H1 (cell line): ENCODE results near the gene PRR20C. TPM values are rescaled to one million over a fixed set of nuclear protein-coding genes. Genes with fewer than 3 reads are reported as not detected.

Experiments used
- CTCF ChIA-PET: fragments of 300-600 bp; sonication (Branson Sonifier 250); formaldehyde crosslinking; loops from one replicate; lab custom pipeline; 2021; ENCODE audit not compliant: partially characterized antibody; lab: Charles Lee
- POLR2A ChIA-PET: fragments of 300-600 bp; sonication (Branson Sonifier 250); formaldehyde crosslinking; loops from one replicate; lab custom pipeline; 2021; ENCODE audit warnings: inconsistent platforms; ENCODE audit not compliant: partially characterized antibody; lab: Charles Lee
- DNase-seq, 2 experiments: peaks; one replicate each; pipeline versions ENCODE4 v3.0.0 to v3.0.0-alpha.2; 2010 to 2022; ENCODE audit warnings: low spot score in 2 of 2, low read depth in 1 of 2, mixed read lengths in 1 of 2
- FAIRE-seq: peaks from 2 replicates; lab custom pipeline; 2011; peaks lifted over from hg19 to GRCh38; lab: Jason Lieb, UNC
- H2AFZ ChIP-seq: 2 replicates; pipeline ENCODE4 v1.8.1; 2012; ENCODE audit warnings: low read length, inconsistent platforms
- H2AK5ac ChIP-seq: 2 replicates; pipeline ENCODE4 v1.6.1; 2013; ENCODE audit warnings: low read depth, low read length
- H2BK120ac ChIP-seq: replicated peaks from 2 replicates; pipeline ENCODE3; 2013; ENCODE audit warnings: low read depth, low read length, inconsistent platforms
- H2BK12ac ChIP-seq: 2 replicates; pipeline ENCODE4 v1.6.1; 2013; ENCODE audit warnings: low read depth, low read length
- H2BK15ac ChIP-seq: 2 replicates; pipeline ENCODE4 v1.6.1; 2013; ENCODE audit warnings: low read length
- H2BK20ac ChIP-seq: 2 replicates; pipeline ENCODE4 v1.6.1; 2013; ENCODE audit warnings: low read length
- H2BK5ac ChIP-seq: 2 replicates; pipeline ENCODE4 v1.6.1; 2013; ENCODE audit warnings: low read depth, low read length
- H3K14ac ChIP-seq: 2 replicates; pipeline ENCODE4 v1.6.1; 2013; ENCODE audit warnings: inconsistent platforms; ENCODE audit not compliant: insufficient read length
- H3K18ac ChIP-seq: 2 replicates; pipeline ENCODE4 v1.6.1; 2013; ENCODE audit warnings: low read length; ENCODE audit errors: extremely low read depth
- H3K23ac ChIP-seq: 2 replicates; pipeline ENCODE4 v1.6.1; 2013; ENCODE audit warnings: inconsistent platforms; ENCODE audit not compliant: insufficient read length
- H3K23me2 ChIP-seq: 2 replicates; pipeline ENCODE4 v1.6.1; 2013; ENCODE audit warnings: low read depth, low read length
- H3K27ac ChIP-seq: 2 replicates; pipeline ENCODE4 v1.6.1; 2011; ENCODE audit warnings: low read depth, low read length, inconsistent platforms
- H3K27me3 ChIP-seq, 4 experiments: replicated peaks in 1 of 4; 1 replicate in 1 of 4; 2 replicates in 3 of 4; pipeline versions ENCODE4 v1.6.1 to v1.8.1; 2011 to 2013; ENCODE audit warnings: low read length in 3 of 4, mild to moderate bottlenecking in 3 of 4, inconsistent platforms in 2 of 4, mixed read lengths in 2 of 4, moderate library complexity in 1 of 4; ENCODE audit not compliant: control insufficient read depth in 3 of 4, insufficient read depth in 3 of 4; ENCODE audit errors: extremely low read depth in 1 of 4
- H3K36me3 ChIP-seq, 4 experiments: 2 replicates each; pipeline versions ENCODE4 v1.6.1 to v1.8.1; 2011 to 2013; ENCODE audit warnings: mild to moderate bottlenecking in 4 of 4, low read length in 3 of 4, moderate library complexity in 2 of 4, control low read depth in 1 of 4, inconsistent platforms in 1 of 4; ENCODE audit not compliant: insufficient read depth in 4 of 4, control insufficient read depth in 2 of 4
- H3K4ac ChIP-seq: replicated peaks from 2 replicates; pipeline ENCODE3; 2013; ENCODE audit warnings: low read length, low read depth, mixed read lengths, inconsistent platforms; ENCODE audit not compliant: insufficient read length
- H3K4me1 ChIP-seq, 4 experiments: replicated peaks in 1 of 4; 1 replicate in 1 of 4; 2 replicates in 3 of 4; pipeline versions ENCODE4 v1.6.1 to v1.8.1; 2011 to 2013; ENCODE audit warnings: low read length in 3 of 4, inconsistent platforms in 2 of 4, mixed read lengths in 1 of 4; ENCODE audit not compliant: insufficient read depth in 4 of 4, control insufficient read depth in 3 of 4
- H3K4me2 ChIP-seq, 2 experiments: 2 replicates each; pipeline versions ENCODE4 v1.6.1 to v1.8.1; 2011 to 2013; ENCODE audit warnings: low read depth in 2 of 2, low read length in 2 of 2, control low read depth in 1 of 2, inconsistent platforms in 1 of 2, mild to moderate bottlenecking in 1 of 2; ENCODE audit not compliant: insufficient read depth in 1 of 2
- H3K4me3 ChIP-seq, 4 experiments: fragments of 200-600, 300-600 bp in 1 of 4; sonication (generic), shearing (Covaris generic), sonication (Bioruptor Twin) in 1 of 4; 2 replicates each; pipeline versions ENCODE4 v1.5.1 to v1.8.1; 2011 to 2016; ENCODE audit warnings: low read length in 4 of 4, low read depth in 3 of 4, control low read depth in 2 of 4, inconsistent platforms in 2 of 4, mild to moderate bottlenecking in 2 of 4, mixed read lengths in 1 of 4, moderate library complexity in 1 of 4; ENCODE audit not compliant: insufficient read depth in 2 of 4; ENCODE audit errors: extremely low read depth in 1 of 4
- H3K56ac ChIP-seq: replicated peaks from 2 replicates; pipeline ENCODE3; 2013; ENCODE audit warnings: low read depth, mild to moderate bottlenecking, mixed read lengths, low read length, inconsistent platforms; ENCODE audit not compliant: insufficient read length
- H3K79me1 ChIP-seq: 2 replicates; pipeline ENCODE4 v1.6.1; 2013; ENCODE audit warnings: low read depth, low read length, control low read depth
- H3K79me2 ChIP-seq, 2 experiments: 2 replicates each; pipeline versions ENCODE4 v1.6.1 to v1.8.1; 2012 to 2013; ENCODE audit warnings: low read length in 2 of 2, mild to moderate bottlenecking in 2 of 2, inconsistent platforms in 1 of 2; ENCODE audit not compliant: insufficient read depth in 2 of 2, control insufficient read depth in 1 of 2
- H3K9ac ChIP-seq, 4 experiments: replicated peaks in 1 of 4; 1 replicate in 1 of 4; 2 replicates in 3 of 4; pipeline versions ENCODE4 v1.6.1 to v1.8.1; 2011 to 2013; ENCODE audit warnings: low read depth in 3 of 4, low read length in 3 of 4, control low read depth in 2 of 4, mild to moderate bottlenecking in 2 of 4, moderate library complexity in 2 of 4, inconsistent platforms in 1 of 4; ENCODE audit errors: extremely low read depth in 1 of 4
- H3K9me3 ChIP-seq, 2 experiments: 2 replicates each; pipeline versions ENCODE4 v1.6.1 to v1.8.1; 2012 to 2013; ENCODE audit warnings: mild to moderate bottlenecking in 2 of 2, moderate library complexity in 2 of 2, control low read depth in 1 of 2, inconsistent platforms in 1 of 2, low read depth in 1 of 2, low read length in 1 of 2, mixed read lengths in 1 of 2; ENCODE audit not compliant: insufficient read depth in 2 of 2
- H4K20me1 ChIP-seq, 2 experiments: replicated peaks in 1 of 2; 2 replicates each; pipeline versions ENCODE3 to v1.8.1; 2011 to 2013; ENCODE audit warnings: inconsistent platforms in 2 of 2, low read length in 2 of 2, mild to moderate bottlenecking in 1 of 2; ENCODE audit not compliant: insufficient read depth in 2 of 2, control insufficient read depth in 1 of 2
- H4K5ac ChIP-seq: 2 replicates; pipeline ENCODE4 v1.6.1; 2013; ENCODE audit warnings: low read length, low read depth, mixed read lengths, inconsistent platforms; ENCODE audit not compliant: insufficient read length
- H4K8ac ChIP-seq: 2 replicates; pipeline ENCODE4 v1.8.0; 2013; ENCODE audit warnings: mild to moderate bottlenecking, moderate library complexity, low read length, inconsistent platforms; ENCODE audit not compliant: insufficient read depth; ENCODE audit errors: extremely low read depth
- H4K91ac ChIP-seq: replicated peaks from 2 replicates; pipeline ENCODE3; 2013; ENCODE audit warnings: low read length, mixed read lengths, inconsistent platforms; ENCODE audit not compliant: insufficient read length
- FOSL1 ChIP-seq: IDR thresholded peaks from 2 replicates; pipeline ENCODE4 v1.6.1; 2011; ENCODE audit warnings: mild to moderate bottlenecking, low read depth, low read length, moderate library complexity; ENCODE audit not compliant: insufficient read depth
- SIN3A ChIP-seq, 2 experiments: IDR thresholded peaks in 1 of 2; conservative IDR thresholded peaks in 1 of 2; 2 replicates each; pipeline ENCODE4 v1.6.1; 2011 to 2012; ENCODE audit warnings: low read length in 2 of 2, improper control_type of control experiment in 1 of 2, low read depth in 1 of 2, mild to moderate bottlenecking in 1 of 2
- WGBS, 2 experiments: shearing (Covaris generic) in 1 of 2; methylation state at CpG; one replicate each; pipeline versions ENCODE4 v1.1.6 to v1.1.7; 2013 to 2015; ENCODE audit warnings: low lambda C conversion rate in 2 of 2, mixed read lengths in 2 of 2, inconsistent platforms in 1 of 2, low coverage in 1 of 2, missing lambda C conversion rate in 1 of 2; ENCODE audit not compliant: insufficient replicate concordance in 2 of 2, insufficient coverage in 1 of 2, insufficient read length in 1 of 2; ENCODE audit errors: extremely low coverage in 1 of 2, missing lambda C conversion rate in 1 of 2; 5-methylcytosine and 5-hydroxymethylcytosine counted together
- polyA plus RNA-seq, 7 experiments: library from polyadenylated mRNA; depleted of rRNA in 3 of 7; stranded (reverse) in 5 of 7; unstranded in 2 of 7; fragments of >200 nt in 5 of 7; fragments of 200-250 nt in 2 of 7; gene quantifications; 1 replicate in 5 of 7; 2 replicates in 1 of 7; 4 replicates in 1 of 7; pipeline versions ENCODE4 v1.2.1 to v1.2.3, GENCODE V29; 2011 to 2013; ENCODE audit warnings: missing spikeins in 2 of 7, mixed read lengths in 2 of 7
- small RNA-seq: library from polyadenylated mRNA; stranded (forward); fragments of <200 nt; extraction: miRNeasy Mini kit (QIAGEN cat#:217004); gene quantifications from one replicate; pipeline ENCODE3, GENCODE V24; 2013; ENCODE audit not compliant: insufficient read depth
- total RNA-seq: library from RNA; stranded (reverse); fragmentation: NEBNext Ultra II Directional; extraction: Animal tissue kit (Norgen Biotek cat#: 25700); gene quantifications from 2 replicates; pipeline ENCODE4 v1.2.1, GENCODE V29; 2021

Gene PRR20C
- total and polyA plus RNA-seq, 2 of the 8 experiments (the other 6 are each of a cell fraction or from before 2014, with no cell fraction given), result not detected

DNA sequence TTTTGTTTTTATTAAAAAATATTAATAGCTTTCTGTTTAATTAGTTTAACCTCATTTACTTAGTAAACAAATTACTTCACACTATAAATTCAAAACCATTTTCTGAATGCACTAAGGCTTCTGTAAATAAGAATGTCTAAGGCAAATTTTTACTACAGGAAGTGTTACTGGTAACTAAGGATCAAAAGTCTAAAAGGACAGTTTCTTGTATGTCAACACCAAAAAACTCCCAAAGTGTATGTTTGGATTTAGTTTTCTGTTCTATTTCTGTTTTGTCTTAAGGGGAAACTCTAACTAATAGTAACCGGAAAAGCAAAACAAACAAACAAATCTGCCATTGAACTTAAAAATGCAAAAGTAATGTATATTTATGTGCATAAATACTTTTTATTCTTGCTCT, 37.8 kb downstream of the PRR20C start:
- no peaks in the 10 kb centered on the region for H3K27me3 ChIP-seq
- POLR2A ChIA-PET, result no interaction called here

More for the DNA sequence above, 37.8 kb downstream of the PRR20C start:
- Histone ChIP-seq H3K9me3 (no peaks in the 10 kb centered on the region), H4K8ac (no peak overlapping the region), H4K5ac (no peak overlapping the region), H2AK5ac (no peak overlapping the region), H2BK20ac (no peak overlapping the region), H3K18ac (no peak overlapping the region), H3K4ac (no peak overlapping the region), H3K23me2 (no peaks in the 10 kb centered on the region), H2BK12ac (no peak overlapping the region), H3K79me1 (no peaks in the 10 kb centered on the region), H2AFZ (no peak overlapping the region), H3K56ac (no peak overlapping the region), H3K4me1 (no peaks in the 10 kb centered on the region), H3K27ac (no peak overlapping the region), H4K20me1 (no peaks in the 10 kb centered on the region), H3K36me3 (no peaks in the 10 kb centered on the region), H2BK120ac (no peak overlapping the region), H3K23ac (no peak overlapping the region), H3K9ac (no peak overlapping the region), H4K91ac (no peak overlapping the region), H2BK15ac (no peak overlapping the region), H3K79me2 (no peaks in the 10 kb centered on the region), H3K4me2 (no peak overlapping the region), H2BK5ac (no peak overlapping the region), H3K14ac (no peak overlapping the region), H3K4me3 (no peak overlapping the region)
- CTCF ChIA-PET, result no interaction called here
- 94% methylated on average over 1 of the region's 1 CpG; no CpG with 5 or more reads in 1 of the 2 experiments for WGBS, 2 experiments
- TF ChIP-seq FOSL1, result no peak
- no peak for TF ChIP-seq SIN3A (conservative IDR thresholded peaks at IDR 0.05 in 1 of 2, IDR thresholded peaks at IDR 0.05 in 1 of 2; ENCODE audit: low read depth in 1 of 2, low read length in 2 of 2)
- FAIRE-seq (no peak), DNase-seq (no peak)

Small RNA genes within 50 kb of the gene (small RNA-seq; reads per million reads assigned to genes)
- not detected for gene PRR20FP

Other genes with a start within 250 kb of the PRR20C start
- gene PRR20A, start 13.1 kb upstream of the PRR20C start, total RNA-seq, result not detected in 2 replicates
- gene PRR20A, start 13.1 kb upstream of the PRR20C start, polyA plus RNA-seq (2011; rRNA removed), result not detected in 2 replicates
- not detected in 2 replicates for gene PRR20B, start 6.6 kb upstream of the PRR20C start, total RNA-seq
- not detected in 2 replicates for gene PRR20B, start 6.6 kb upstream of the PRR20C start, polyA plus RNA-seq (2011; rRNA removed)
- gene PRR20D, start 6.6 kb downstream of the PRR20C start, total RNA-seq, result not detected in 2 replicates
- gene PRR20D, start 6.6 kb downstream of the PRR20C start, polyA plus RNA-seq (2011; rRNA removed), result not detected in 2 replicates
- not detected in 2 replicates for gene PRR20E, start 13.1 kb downstream of the PRR20C start, total RNA-seq
- not detected in 2 replicates for gene PRR20E, start 13.1 kb downstream of the PRR20C start, polyA plus RNA-seq (2011; rRNA removed)